HTERT RPE-1 (cell line): ENCODE results near the gene CENPC.
"Not testable (repeated sequence)": the region's sequence is repeated elsewhere in the genome, so short reads cannot be mapped to it uniquely, and the experiment has no call there.

Experiments
- in situ Hi-C: fragments of 300-500 bp; cut with MboI; formaldehyde crosslinking; loops from 4 replicates; pipeline ENCODE4 v1.14.3; 2020; ENCODE audit warnings: low sequenced_read_pairs

CENPC gene

DNA sequence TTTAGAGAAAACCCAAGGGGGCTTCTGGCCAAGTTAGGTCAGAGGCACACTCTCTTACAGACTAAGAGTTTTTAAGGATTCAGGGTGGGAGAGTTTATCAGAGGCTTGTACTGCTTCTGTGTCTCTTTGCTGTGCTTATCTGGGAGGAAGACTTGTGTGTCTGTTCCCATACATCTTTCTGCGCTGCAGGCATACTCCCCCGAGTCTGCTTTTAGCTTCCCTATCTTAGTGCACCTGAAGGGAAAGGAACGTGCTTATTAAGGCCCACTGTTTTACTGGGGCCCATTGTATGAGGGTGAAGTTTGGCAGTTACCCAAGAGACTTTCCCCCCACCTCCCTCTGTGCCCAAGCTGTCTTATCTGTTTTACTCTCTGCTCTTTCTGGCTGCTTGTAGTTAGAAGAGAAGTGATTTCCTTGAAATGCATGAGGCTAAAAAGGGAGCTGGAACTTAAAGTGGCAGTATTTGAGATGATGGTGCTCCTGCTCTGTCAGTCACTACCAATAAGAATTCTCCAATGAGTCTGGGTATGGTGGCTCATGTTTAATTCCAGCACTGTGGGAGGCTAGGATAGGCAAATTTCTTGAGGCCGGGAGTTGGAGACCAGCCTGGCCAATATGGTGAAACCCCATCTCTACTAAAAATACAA is 7.0 kb upstream of the CENPC start:
- in situ Hi-C loops, result not testable (repeated sequence)

DNA sequence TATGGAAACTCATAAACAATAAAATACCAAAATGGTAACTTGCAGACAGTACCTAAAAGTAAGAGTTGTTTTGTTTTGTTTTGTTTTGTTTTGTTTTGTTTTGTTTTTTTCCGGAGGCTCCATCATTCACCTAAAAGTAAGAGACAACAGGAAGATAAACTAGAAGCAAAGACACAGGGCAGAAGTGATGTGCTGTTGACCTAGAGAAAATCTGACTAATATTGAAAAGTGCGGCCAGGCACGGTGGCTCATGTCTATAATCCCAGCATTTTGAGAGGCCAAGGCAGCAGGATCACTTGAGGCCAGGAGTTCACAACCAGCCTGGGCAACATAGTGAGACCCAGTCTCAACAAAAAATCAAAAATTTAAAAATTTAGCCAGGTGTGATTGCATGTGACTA is 5.6 kb upstream of the CENPC start:
- in situ Hi-C loops, result no loop called here

DNA sequence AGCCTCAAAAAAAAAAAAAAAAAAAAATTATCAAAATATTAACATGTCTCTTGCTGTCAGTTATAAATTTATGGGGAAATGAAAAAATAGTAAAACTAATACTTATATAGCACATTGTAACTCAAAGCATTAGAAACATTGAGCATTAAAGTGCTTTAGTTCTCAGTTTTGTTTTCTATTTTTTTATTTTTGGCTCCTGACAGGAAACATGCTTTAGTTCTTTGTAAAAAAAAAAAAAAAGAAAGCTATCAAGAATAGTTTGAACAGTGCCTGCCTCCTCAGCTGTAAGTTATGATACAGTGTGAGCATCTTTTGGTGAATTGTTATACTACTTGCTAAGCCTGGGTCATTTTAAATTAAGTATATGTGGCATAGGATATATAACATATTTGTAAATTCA is 5.1 kb upstream of the CENPC start:
- in situ Hi-C loops, result no loop called here

DNA sequence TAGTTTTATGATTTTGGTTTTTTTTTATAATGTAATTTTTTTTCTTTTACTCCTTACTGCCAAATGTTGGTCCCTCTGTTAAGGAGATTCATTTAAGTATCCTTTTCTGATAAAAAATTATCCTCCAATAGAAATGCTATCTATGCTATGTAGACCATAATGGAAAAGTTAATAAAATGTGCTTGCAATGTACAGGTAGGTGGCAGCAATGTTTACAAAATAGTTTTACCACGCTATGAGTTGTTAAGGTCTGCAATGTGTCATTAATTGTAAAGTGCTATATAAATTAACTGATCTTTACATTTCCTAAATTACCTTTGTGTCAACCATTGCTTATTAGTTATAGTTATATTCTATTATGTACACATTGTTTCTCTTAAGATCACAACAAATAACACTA is 3.8 kb upstream of the CENPC start:
- in situ Hi-C loops, result no loop called here

DNA sequence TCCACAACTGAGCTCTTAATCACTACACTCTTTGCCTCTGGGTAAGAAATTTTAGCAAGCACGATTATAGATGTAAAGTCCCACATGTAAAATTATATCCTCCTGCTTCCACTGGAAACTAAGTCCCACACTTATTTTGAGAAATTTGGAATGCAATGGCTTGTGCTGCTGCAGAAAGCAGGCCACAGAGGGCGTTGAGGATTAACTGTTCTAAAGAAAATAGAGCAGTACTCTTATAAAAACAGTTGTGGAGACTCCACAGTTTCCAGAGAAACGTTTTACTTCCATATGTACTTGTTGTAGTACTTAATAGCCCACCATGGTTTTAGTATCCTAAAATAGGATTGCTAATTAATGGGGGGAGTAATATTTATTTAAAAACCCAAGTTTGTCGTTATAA is 1.7 kb upstream of the CENPC start:
- in situ Hi-C loops, result no loop called here

- in situ Hi-C loops, result no loop called here
Measured at GRCh38 chr4:67546004-67546356, 677 bp upstream of the CENPC start.

- in situ Hi-C loops, result no loop called here
Measured at GRCh38 chr4:67542076-67542475, 3.2 kb downstream of the CENPC start.

DNA sequence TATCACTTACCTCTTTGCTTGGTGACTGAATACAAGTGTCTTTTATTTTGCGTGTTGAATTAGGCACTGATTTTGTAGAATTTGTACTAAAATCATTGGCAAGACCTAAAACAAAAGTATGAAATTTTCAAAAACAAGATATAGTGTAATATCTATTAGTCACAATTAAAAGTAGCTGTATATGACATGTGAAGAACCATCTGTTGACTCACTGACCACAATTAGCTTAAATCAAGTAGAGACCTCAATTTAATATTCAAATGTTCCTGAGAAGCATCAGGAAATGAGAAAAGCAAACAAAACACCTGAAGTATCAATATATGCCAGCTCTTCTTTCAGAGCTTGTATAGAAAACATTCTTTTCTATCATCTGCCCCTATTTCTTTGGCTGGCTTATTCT is 5.5 kb downstream of the CENPC start:
- in situ Hi-C loops, result no loop called here

DNA sequence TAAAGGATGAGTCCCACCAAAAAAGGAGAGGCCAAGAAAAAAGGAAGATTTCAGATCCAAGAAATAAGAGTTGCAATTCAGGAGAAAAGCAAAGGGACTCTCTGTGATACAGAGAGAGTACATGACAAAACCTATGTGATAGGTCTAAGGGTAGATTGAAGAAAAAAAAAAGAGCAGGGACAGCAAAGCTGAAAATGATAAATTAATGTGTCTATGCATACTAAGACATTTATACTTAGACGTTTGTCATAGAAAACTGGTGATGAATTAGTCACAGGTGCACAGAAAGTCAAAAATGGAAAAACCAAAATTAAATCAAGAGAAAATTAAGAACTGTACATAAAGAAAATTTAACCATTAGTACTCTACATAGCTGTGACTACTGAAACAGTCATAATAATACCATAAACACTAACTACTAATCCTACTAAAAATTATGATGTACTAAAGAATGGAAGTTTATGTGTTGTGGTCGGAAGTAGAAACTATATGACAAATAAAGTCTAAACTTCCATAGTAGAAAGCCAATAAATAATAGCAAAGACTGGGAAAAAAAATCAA is 9.9 kb downstream of the CENPC start:
- in situ Hi-C loops, result no loop called here

- in situ Hi-C loops, result no loop called here
Measured at GRCh38 chr4:67533112-67533511, 12.2 kb downstream of the CENPC start.

DNA sequence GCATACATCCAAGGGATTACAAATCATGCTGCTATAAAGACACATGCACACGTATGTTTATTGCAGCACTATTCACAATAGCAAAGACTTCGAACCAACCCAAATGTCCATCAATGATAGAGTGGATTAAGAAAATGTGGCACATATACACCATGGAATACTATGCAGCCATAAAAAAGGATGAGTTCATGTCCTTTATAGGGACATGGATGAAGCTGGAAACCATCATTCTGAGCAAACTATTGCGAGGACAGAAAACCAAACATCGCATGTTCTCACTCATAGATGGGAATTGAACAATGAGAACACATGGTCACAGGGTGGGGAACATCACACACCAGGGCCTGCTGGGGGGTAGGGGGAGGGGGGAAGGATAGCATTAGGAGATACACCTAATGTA is 12.9 kb downstream of the CENPC start:
- in situ Hi-C loops, result not testable (repeated sequence)

DNA sequence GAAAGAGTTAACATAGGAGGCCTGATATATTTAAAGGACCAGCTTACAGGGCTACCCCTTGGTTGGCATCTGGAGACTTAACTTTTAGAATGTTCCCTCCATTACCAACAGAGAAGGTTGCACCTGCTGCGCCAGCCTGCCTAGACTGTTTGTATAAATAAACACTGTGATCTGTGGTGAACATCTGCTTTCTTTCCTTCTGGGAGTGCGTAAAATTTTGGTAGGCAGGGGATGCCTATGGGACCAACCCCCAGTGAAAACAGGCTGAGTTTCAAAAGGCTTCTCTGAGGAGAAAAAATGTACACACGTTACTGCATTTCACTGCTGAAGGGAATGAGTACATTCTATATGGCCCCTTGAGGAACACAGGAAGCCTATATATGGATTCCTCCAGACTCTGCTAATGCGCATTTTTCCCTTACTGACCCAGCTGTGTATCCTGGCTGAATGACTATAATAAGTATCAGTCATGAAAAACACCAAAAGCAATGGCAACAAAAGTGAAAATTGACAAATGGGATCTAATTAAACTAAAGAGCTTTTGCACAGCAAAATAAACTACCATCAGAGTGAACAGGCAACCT is 13.8 kb downstream of the CENPC start:
- in situ Hi-C loops, result no loop called here

- in situ Hi-C loops, result not testable (repeated sequence)
Measured at GRCh38 chr4:67524140-67524539, 21.2 kb downstream of the CENPC start.

- in situ Hi-C loops, result no loop called here
Measured at GRCh38 chr4:67522851-67523671, 22.2 kb downstream of the CENPC start.

DNA sequence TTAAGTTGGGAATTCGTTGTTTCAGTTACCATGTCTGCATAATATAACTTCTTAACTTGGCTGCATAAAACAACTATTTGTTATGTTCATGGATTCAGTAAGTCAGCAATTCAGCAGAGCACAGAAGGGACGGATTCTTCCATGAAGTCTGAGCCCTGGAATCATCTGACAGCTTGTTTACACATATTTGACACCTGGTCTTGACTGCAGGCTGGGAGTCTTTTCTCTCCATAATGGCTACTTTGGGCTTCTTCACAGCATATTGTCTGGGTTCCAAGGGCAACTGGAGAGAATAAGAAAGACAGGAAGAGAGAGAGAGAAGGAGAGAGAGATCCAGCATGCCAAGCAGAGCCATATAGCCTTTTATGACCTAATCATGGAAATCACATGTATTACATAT is 23.1 kb downstream of the CENPC start:
- in situ Hi-C loops, result no loop called here

DNA sequence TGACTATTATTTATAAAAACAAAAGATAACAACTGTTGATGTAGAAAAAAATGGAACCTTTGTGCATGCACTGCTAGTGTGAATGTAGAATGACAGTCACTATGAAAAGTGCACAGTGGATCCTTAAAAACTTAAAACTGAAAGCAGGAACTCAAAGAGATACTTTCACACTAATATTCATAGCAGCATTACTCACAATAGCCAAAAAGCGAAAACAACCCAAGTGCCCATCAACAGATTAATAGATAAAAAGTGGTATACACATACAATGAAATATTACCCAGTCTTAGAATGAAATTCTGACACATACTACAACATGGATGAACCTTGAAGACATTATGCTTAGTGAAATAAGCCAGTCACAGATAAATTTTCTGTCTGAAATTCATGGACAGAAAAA is 23.8 kb downstream of the CENPC start:
- in situ Hi-C loops, result no loop called here

DNA sequence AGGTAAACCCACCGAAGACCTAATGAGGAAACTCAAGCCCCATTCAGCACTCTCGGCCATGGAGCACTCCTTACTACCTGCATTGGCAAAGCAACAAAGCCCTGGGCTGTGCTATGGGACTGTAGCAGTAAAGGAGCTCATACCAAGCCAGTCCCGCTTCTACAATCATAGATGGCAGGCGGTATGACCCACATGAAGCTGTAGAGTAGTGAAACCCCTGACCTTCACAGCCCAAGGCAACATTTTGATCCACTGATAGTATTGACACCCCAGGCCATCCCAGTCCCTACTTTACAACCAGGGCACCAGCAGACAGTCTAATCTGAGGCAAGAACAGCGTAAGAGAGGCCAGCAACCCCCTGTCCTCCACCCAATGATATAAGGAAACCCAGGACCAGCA is 25.2 kb downstream of the CENPC start:
- in situ Hi-C loops, result no loop called here

DNA sequence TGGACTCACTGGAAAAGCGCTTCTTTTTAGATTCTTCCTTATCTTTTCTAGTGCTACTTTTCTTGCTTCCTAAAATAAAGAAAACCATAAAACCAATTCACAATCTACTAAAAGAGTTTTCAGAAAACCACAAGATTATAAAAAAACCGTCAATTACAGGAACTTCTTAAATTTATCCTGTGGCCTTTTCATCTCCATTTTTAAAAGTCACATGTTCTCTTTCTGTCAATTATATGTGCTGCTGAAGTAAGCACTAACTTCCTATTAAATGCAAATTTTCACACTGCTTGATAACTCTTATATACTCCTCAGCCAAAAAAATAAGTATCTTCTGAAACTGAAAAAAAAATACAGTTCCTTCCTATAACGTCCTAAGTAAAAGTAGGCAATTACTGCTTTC is 32.8 kb downstream of the CENPC start:
- in situ Hi-C loops, result no loop called here

- in situ Hi-C loops, result no loop called here
Measured at GRCh38 chr4:67500373-67500772, 44.9 kb downstream of the CENPC start.

- in situ Hi-C loops, result no loop called here
Measured at GRCh38 chr4:67499799-67500198, 45.5 kb downstream of the CENPC start.

- in situ Hi-C loops, result no loop called here
Measured at GRCh38 chr4:67483868-67484602, 61.3 kb downstream of the CENPC start.
